Measurements from ENCODE around the gene BAHCC1.

Gene BAHCC1

DNA sequence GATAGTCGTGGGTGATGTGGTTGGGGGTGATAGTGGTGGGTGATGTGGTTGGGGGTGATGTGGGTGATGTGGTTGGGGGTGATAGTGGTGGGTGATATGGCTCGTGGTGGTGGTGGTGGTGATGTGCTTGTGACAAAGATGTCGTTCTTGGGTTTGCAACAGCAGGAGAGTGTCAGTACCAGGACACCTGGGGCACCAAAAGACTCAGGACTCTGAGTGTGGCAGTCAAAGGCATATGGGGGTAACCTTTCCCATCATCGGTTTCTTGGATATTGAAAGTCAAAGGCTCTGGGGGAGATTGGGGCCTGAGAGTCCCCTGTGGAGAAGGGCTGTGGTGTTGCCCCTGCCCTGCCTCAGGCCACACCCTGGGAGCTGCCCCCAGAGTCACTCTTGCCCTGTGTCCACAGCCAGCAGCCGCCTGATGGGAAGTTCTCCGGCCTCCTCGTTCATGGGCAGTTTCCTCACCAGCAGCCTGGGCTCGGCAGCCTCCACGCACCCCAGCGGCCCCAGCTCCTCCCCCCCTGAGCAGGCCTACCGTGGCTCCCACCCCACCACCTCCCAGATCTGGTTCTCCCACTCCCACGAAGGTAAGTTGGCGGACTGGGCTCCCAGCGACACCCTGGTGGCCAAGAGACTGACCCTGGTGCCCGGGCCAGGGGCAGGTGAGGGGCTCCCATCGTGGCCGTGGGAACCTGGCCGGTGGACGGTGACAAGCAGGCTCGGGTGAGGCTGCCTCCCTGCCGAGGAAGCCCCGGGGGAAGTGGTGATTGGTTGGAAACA is 31.3 kb downstream of the BAHCC1 start:
- Histone ChIP-seq H3K9ac (ENCODE audit: low read depth, low read length, poor library complexity) (peak overlapping the region; percentile 4), H4K91ac (ENCODE audit: low read depth, low read length, poor library complexity) (no peak overlapping the region), H3K4ac (ENCODE audit: low read length) (no peak overlapping the region), H2AK5ac (ENCODE audit: low read depth, low read length) (no peak overlapping the region), H3K4me2 (ENCODE audit: insufficient read depth, low read length, poor library complexity, severe bottlenecking) (no peak overlapping the region), H3K79me1 (ENCODE audit: low read depth, low read length) (peaks cover 34% of the 10 kb centered on the region), H2BK12ac (ENCODE audit: low read length) (no peak overlapping the region), H3K18ac (ENCODE audit: low read length) (peak overlapping the region; percentile 57), H3K14ac (ENCODE audit: low read length) (no peak overlapping the region), H3K27me3 (ENCODE audit: control insufficient read depth in 3 of 3, insufficient read depth in 3 of 3, low read depth in 1 of 3, low read length in 3 of 3) (no peaks in the 10 kb centered on the region), H3K4me3 (ENCODE audit: low read length in 2 of 2) (no peak overlapping the region), H3K4me1 (ENCODE audit: control insufficient read depth in 2 of 2, insufficient read depth in 1 of 2, low read depth in 1 of 2, low read length in 2 of 2) (peaks cover 30 to 37% of the 10 kb centered on the region in 2 donors), H2BK5ac (ENCODE audit: low read length) (no peak overlapping the region), H3K9me3 (replicated peaks in 1 of 2; ENCODE audit: control insufficient read depth in 2 of 2, insufficient read depth in 1 of 2, low read depth in 1 of 2, low read length in 2 of 2) (peaks cover 0 to 6% of the 10 kb centered on the region in 2 donors), H3K27ac (replicated peaks; ENCODE audit: low read length) (no peak overlapping the region), H3K23ac (ENCODE audit: low read depth, low read length, poor library complexity) (no peak overlapping the region), H3K36me3 (replicated peaks in 1 of 2; ENCODE audit: control insufficient read depth in 2 of 2, insufficient read depth in 2 of 2, low read length in 2 of 2) (peaks cover 2 to 5% of the 10 kb centered on the region in 2 donors), H4K8ac (ENCODE audit: low read depth, low read length) (no peak overlapping the region), H2AFZ (ENCODE audit: low read length) (no peak overlapping the region), H2BK120ac (ENCODE audit: low read depth, low read length) (no peak overlapping the region), H2BK15ac (ENCODE audit: low read length) (no peak overlapping the region)
- no CpG with 5 or more reads among the region's 22 CpGs for WGBS, 2 donors (ENCODE audit: extremely low coverage in 2 of 2, insufficient read length in 2 of 2, insufficient replicate concordance in 1 of 2)
- no peak for DNase-seq (ENCODE audit: low spot score)

GRCh38 chr17:81427173-81428120 is 32.2 kb downstream of the BAHCC1 start:
- no peaks in the 10 kb centered on the region for H3K27me3 ChIP-seq (ENCODE audit: control insufficient read depth in 3 of 3, insufficient read depth in 3 of 3, low read depth in 1 of 3, low read length in 3 of 3)
- H3K9me3 ChIP-seq (replicated peaks in 1 of 2; ENCODE audit: control insufficient read depth in 2 of 2, insufficient read depth in 1 of 2, low read depth in 1 of 2, low read length in 2 of 2) = peaks cover 0 to 6% of the 10 kb centered on the region in 2 donors
- no peak overlapping the region for H4K8ac ChIP-seq (ENCODE audit: low read depth, low read length)
- peak overlapping the region; percentile 57 for H3K18ac ChIP-seq (ENCODE audit: low read length)
- no peak overlapping the region for H3K23ac ChIP-seq (ENCODE audit: low read depth, low read length, poor library complexity)
- H4K91ac ChIP-seq (ENCODE audit: low read depth, low read length, poor library complexity) = no peak overlapping the region
- no peak overlapping the region for H3K27ac ChIP-seq (replicated peaks; ENCODE audit: low read length)
- no peak overlapping the region for H3K4ac ChIP-seq (ENCODE audit: low read length)
- no peak overlapping the region for H3K14ac ChIP-seq (ENCODE audit: low read length)
- no peak overlapping the region for H3K4me2 ChIP-seq (ENCODE audit: insufficient read depth, low read length, poor library complexity, severe bottlenecking)
- H3K9ac ChIP-seq (ENCODE audit: low read depth, low read length, poor library complexity) = peak overlapping the region; percentile 30
- DNase-seq (ENCODE audit: low spot score) = no peak
- no peak overlapping the region for H3K4me3 ChIP-seq (ENCODE audit: low read length in 2 of 2)
- peaks cover 2 to 5% of the 10 kb centered on the region in 2 donors for H3K36me3 ChIP-seq (replicated peaks in 1 of 2; ENCODE audit: control insufficient read depth in 2 of 2, insufficient read depth in 2 of 2, low read length in 2 of 2)
- no CpG with 5 or more reads among the region's 41 CpGs for WGBS, 2 donors (ENCODE audit: extremely low coverage in 2 of 2, insufficient read length in 2 of 2, insufficient replicate concordance in 1 of 2)
- H2BK12ac ChIP-seq (ENCODE audit: low read length) = peak overlapping the region; percentile 41
- H2BK15ac ChIP-seq (ENCODE audit: low read length) = no peak overlapping the region
- H2AK5ac ChIP-seq (ENCODE audit: low read depth, low read length) = peak overlapping the region; percentile 75
- peaks cover 28 to 35% of the 10 kb centered on the region in 2 donors for H3K4me1 ChIP-seq (ENCODE audit: control insufficient read depth in 2 of 2, insufficient read depth in 1 of 2, low read depth in 1 of 2, low read length in 2 of 2)
- H2BK5ac ChIP-seq (ENCODE audit: low read length) = no peak overlapping the region
- no peak overlapping the region for H2BK120ac ChIP-seq (ENCODE audit: low read depth, low read length)
- no peak overlapping the region for H2AFZ ChIP-seq (ENCODE audit: low read length)
- H3K79me1 ChIP-seq (ENCODE audit: low read depth, low read length) = peaks cover 33% of the 10 kb centered on the region

DNA sequence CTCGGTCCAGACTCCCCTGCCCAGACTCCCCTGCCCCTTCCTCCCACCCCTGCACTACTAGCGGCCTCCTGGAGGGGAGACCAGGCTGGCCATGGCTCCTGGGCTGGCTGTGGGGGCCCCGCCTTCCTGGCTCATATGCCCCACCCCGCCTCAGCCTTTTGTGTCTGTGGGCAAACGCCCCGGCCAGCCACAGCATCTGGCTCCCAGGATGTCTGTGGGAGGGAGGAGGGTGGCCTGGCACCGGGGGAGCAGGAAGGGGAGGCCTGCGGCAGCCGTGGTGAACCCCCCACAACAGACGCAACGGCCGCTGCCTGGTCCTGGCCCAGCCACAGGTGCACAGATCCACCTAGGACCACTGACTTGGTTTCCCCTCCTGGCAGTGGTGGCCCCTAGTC is 32.9 kb downstream of the BAHCC1 start:
- no peak overlapping the region for H2BK15ac ChIP-seq (ENCODE audit: low read length)
- H3K23ac ChIP-seq (ENCODE audit: low read depth, low read length, poor library complexity) = peak overlapping the region; percentile 34
- peak overlapping the region; percentile 38 for H4K91ac ChIP-seq (ENCODE audit: low read depth, low read length, poor library complexity)
- no peaks in the 10 kb centered on the region for H3K27me3 ChIP-seq (ENCODE audit: control insufficient read depth in 3 of 3, insufficient read depth in 3 of 3, low read depth in 1 of 3, low read length in 3 of 3)
- no peak overlapping the region for H2BK12ac ChIP-seq (ENCODE audit: low read length)
- peaks cover 0 to 6% of the 10 kb centered on the region in 2 donors for H3K9me3 ChIP-seq (replicated peaks in 1 of 2; ENCODE audit: control insufficient read depth in 2 of 2, insufficient read depth in 1 of 2, low read depth in 1 of 2, low read length in 2 of 2)
- peak overlapping the region; percentile 93 for H2AK5ac ChIP-seq (ENCODE audit: low read depth, low read length)
- no peak overlapping the region for H3K9ac ChIP-seq (ENCODE audit: low read depth, low read length, poor library complexity)
- H3K36me3 ChIP-seq (replicated peaks in 1 of 2; ENCODE audit: control insufficient read depth in 2 of 2, insufficient read depth in 2 of 2, low read length in 2 of 2) = peaks cover 2 to 5% of the 10 kb centered on the region in 2 donors
- no peak overlapping the region for H2AFZ ChIP-seq (ENCODE audit: low read length)
- H3K4me1 ChIP-seq (ENCODE audit: control insufficient read depth in 2 of 2, insufficient read depth in 1 of 2, low read depth in 1 of 2, low read length in 2 of 2) = peaks cover 22 to 29% of the 10 kb centered on the region in 2 donors
- no peak overlapping the region for H3K27ac ChIP-seq (replicated peaks; ENCODE audit: low read length)
- H2BK120ac ChIP-seq (ENCODE audit: low read depth, low read length) = no peak overlapping the region
- peak overlapping the region; percentile 71 for H3K18ac ChIP-seq (ENCODE audit: low read length)
- H4K8ac ChIP-seq (ENCODE audit: low read depth, low read length) = no peak overlapping the region
- H3K79me1 ChIP-seq (ENCODE audit: low read depth, low read length) = peaks cover 33% of the 10 kb centered on the region
- no peak overlapping the region for H3K4me2 ChIP-seq (ENCODE audit: insufficient read depth, low read length, poor library complexity, severe bottlenecking)
- no peak overlapping the region for H3K4ac ChIP-seq (ENCODE audit: low read length)
- WGBS, 2 donors (ENCODE audit: extremely low coverage in 2 of 2, insufficient read length in 2 of 2, insufficient replicate concordance in 1 of 2) = no CpG with 5 or more reads among the region's 12 CpGs
- no peak for DNase-seq (ENCODE audit: low spot score)
- H3K14ac ChIP-seq (ENCODE audit: low read length) = no peak overlapping the region
- H2BK5ac ChIP-seq (ENCODE audit: low read length) = no peak overlapping the region
- H3K4me3 ChIP-seq (ENCODE audit: low read length in 2 of 2) = no peak overlapping the region

GRCh38 chr17:81428516-81428915 is 33.3 kb downstream of the BAHCC1 start:
- no CpG with 5 or more reads among the region's 11 CpGs for WGBS, 2 donors (ENCODE audit: extremely low coverage in 2 of 2, insufficient read length in 2 of 2, insufficient replicate concordance in 1 of 2)
- H3K27ac ChIP-seq (replicated peaks; ENCODE audit: low read length) = no peak overlapping the region

More at GRCh38 chr17:81428516-81428915, 33.3 kb downstream of the BAHCC1 start:
- Histone ChIP-seq H3K27me3 (ENCODE audit: control insufficient read depth in 3 of 3, insufficient read depth in 3 of 3, low read depth in 1 of 3, low read length in 3 of 3) (no peaks in the 10 kb centered on the region), H4K91ac (ENCODE audit: low read depth, low read length, poor library complexity) (peak overlapping the region; percentile 38), H3K18ac (ENCODE audit: low read length) (peak overlapping the region; percentile 57), H3K4ac (ENCODE audit: low read length) (no peak overlapping the region), H2BK120ac (ENCODE audit: low read depth, low read length) (peak overlapping the region; percentile 89), H3K9ac (ENCODE audit: low read depth, low read length, poor library complexity) (no peak overlapping the region), H2AFZ (ENCODE audit: low read length) (no peak overlapping the region), H3K14ac (ENCODE audit: low read length) (no peak overlapping the region), H3K4me2 (ENCODE audit: insufficient read depth, low read length, poor library complexity, severe bottlenecking) (no peak overlapping the region), H4K8ac (ENCODE audit: low read depth, low read length) (no peak overlapping the region), H3K23ac (ENCODE audit: low read depth, low read length, poor library complexity) (peak overlapping the region; percentile 34), H2BK15ac (ENCODE audit: low read length) (peak overlapping the region; percentile 62), H3K79me1 (ENCODE audit: low read depth, low read length) (peaks cover 31% of the 10 kb centered on the region), H3K4me1 (ENCODE audit: control insufficient read depth in 2 of 2, insufficient read depth in 1 of 2, low read depth in 1 of 2, low read length in 2 of 2) (peaks cover 19 to 25% of the 10 kb centered on the region in 2 donors), H3K9me3 (replicated peaks in 1 of 2; ENCODE audit: control insufficient read depth in 2 of 2, insufficient read depth in 1 of 2, low read depth in 1 of 2, low read length in 2 of 2) (peaks cover 0 to 6% of the 10 kb centered on the region in 2 donors), H3K36me3 (replicated peaks in 1 of 2; ENCODE audit: control insufficient read depth in 2 of 2, insufficient read depth in 2 of 2, low read length in 2 of 2) (peaks cover 2 to 5% of the 10 kb centered on the region in 2 donors), H2AK5ac (ENCODE audit: low read depth, low read length) (peak overlapping the region; percentile 93), H2BK5ac (ENCODE audit: low read length) (no peak overlapping the region), H3K4me3 (ENCODE audit: low read length in 2 of 2) (no peak overlapping the region), H2BK12ac (ENCODE audit: low read length) (no peak overlapping the region)
- no peak for DNase-seq (ENCODE audit: low spot score)

Data from neuronal stem cell (in vitro differentiated cells).